ENCODE results near the gene KIAA0586. TPM values are rescaled to one million over a fixed set of nuclear protein-coding genes. Genes with fewer than 3 reads are reported as not detected.
A peak's percentile ranks its signal among the peaks of the same experiment; 100 is the strongest.

KIAA0586 gene
- polyA plus RNA-seq, 1 of the 3 experiments (the other 2 are of a cell fraction), result 7.5 TPM

DNA sequence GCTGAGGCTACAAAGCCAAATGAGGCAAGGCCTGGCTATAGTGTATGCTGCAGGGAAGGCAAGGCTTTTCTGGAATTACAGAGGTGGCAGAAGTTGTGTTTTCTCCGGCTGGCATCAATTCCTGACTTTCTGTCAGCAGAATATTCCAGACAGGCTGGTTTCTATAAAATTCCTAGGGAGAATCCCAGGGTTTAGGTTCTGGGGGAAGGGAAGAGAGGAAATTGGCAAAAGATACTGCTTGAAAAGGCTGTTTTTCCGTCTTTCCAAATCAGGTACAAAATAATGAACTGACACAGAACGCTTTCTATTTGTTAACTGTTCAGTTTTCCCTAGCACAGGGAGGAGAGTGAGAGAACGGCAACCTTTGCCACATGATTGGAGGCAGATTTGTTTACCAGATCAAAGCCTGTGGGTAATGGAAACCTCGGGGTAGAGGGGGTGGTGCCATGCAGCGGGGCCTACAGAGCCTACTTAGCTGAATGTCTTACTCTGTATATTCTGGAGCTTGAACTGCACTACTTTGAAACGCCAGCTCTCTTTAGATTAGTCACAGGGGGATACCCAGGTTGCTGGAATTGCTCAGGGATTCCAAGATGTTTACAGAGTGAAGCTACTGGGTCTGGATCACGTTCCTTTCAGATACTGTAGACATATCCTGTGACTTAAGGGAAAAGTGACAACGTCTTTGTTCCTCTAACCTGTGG, 144.4 kb downstream of the KIAA0586 start:
- H3K9me2 ChIP-seq, result no peaks in the 10 kb centered on the region
- H3F3A ChIP-seq (replicated peaks; ENCODE audit: insufficient read depth), result peaks cover 5% of the 10 kb centered on the region
- CTCF ChIA-PET, result no interaction called here
- H3K4me1 ChIP-seq (ENCODE audit: control insufficient read depth in 1 of 2, insufficient read depth in 2 of 2, low read depth in 1 of 2, low read length in 1 of 2), result no peaks in the 10 kb centered on the region
- peak overlapping the region; percentile 5; the same call in 1 of the 2 replicates for H3K4me2 ChIP-seq
- H2AFZ ChIP-seq (ENCODE audit: low read depth), result peak overlapping the region; percentile 35; the same call in 1 of the 2 replicates
- DNase-seq, result no peak
- WGBS (ENCODE audit: low lambda C conversion rate), result 56% methylated on average over 8 of the region's 9 CpGs
- H3K36me3 ChIP-seq (replicated peaks in 1 of 2; ENCODE audit: control insufficient read depth in 1 of 2, insufficient read depth in 2 of 2, low read length in 1 of 2), result no peaks in the 10 kb centered on the region
- H3K9me3 ChIP-seq, result no peaks in the 10 kb centered on the region
- no peaks in the 10 kb centered on the region for H4K20me1 ChIP-seq (ENCODE audit: insufficient read depth)
- no peak overlapping the region for H3K9ac ChIP-seq
- no peak overlapping the region for H3K4me3 ChIP-seq (ENCODE audit: low read depth in 2 of 2, low read length in 1 of 2)
- POLR2A ChIA-PET, result no interaction called here
- H3K27ac ChIP-seq (ENCODE audit: low read depth in 2 of 2, low read length in 1 of 2), result no peak overlapping the region
- no peaks in the 10 kb centered on the region for H3K79me2 ChIP-seq (ENCODE audit: insufficient read depth)
- TF ChIP-seq MEF2A (IDR thresholded peaks at IDR 0.05; ENCODE audit: borderline replicate concordance, low read depth) (no peak), TCF12 (IDR thresholded peaks at IDR 0.05) (peak; percentile 30; the same call in 1 of the 2 replicates)
- H3K27me3 ChIP-seq (ENCODE audit: insufficient read depth), result no peaks in the 10 kb centered on the region

DNA sequence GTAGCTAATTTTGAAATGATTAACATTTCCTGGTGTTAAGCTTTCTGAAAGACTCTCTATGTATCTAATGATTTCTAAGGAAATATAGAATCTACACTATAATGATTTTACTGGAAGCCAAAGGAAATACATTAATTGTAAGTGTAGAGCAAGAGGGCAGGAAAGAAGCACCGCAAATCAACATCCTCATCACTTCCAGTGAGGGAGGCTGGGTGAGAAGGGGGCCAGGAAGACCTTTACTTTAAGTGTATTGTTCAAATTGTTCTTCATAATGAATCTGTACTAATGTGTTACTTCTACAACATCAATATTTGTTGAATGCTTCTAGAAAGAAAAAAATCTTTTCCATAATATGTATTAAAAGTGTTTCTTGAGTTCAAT, 144.9 kb downstream of the KIAA0586 start:
- no peaks in the 10 kb centered on the region for H3K36me3 ChIP-seq (replicated peaks in 1 of 2; ENCODE audit: control insufficient read depth in 1 of 2, insufficient read depth in 2 of 2, low read length in 1 of 2)
- H3F3A ChIP-seq (replicated peaks; ENCODE audit: insufficient read depth), result peaks cover 5% of the 10 kb centered on the region
- no peaks in the 10 kb centered on the region for H3K9me2 ChIP-seq
- no peaks in the 10 kb centered on the region for H3K4me1 ChIP-seq (ENCODE audit: control insufficient read depth in 1 of 2, insufficient read depth in 2 of 2, low read depth in 1 of 2, low read length in 1 of 2)
- H4K20me1 ChIP-seq (ENCODE audit: insufficient read depth), result no peaks in the 10 kb centered on the region
- no peaks in the 10 kb centered on the region for H3K27me3 ChIP-seq (ENCODE audit: insufficient read depth)
- peak overlapping the region; percentile 35; the same call in 1 of the 2 replicates for H2AFZ ChIP-seq (ENCODE audit: low read depth)
- H3K4me3 ChIP-seq (ENCODE audit: low read depth in 2 of 2, low read length in 1 of 2), result no peak overlapping the region
- peak overlapping the region; percentile 5; the same call in 1 of the 2 replicates for H3K4me2 ChIP-seq
- no peak overlapping the region for H3K9ac ChIP-seq
- CTCF ChIA-PET, result no interaction called here
- no peak for DNase-seq
- TF ChIP-seq GABPA (IDR thresholded peaks at IDR 0.05; ENCODE audit: low read depth) (no peak), FOXJ3 (CRISPR knock-in tag; IDR thresholded peaks at IDR 0.05) (no peak), MXI1 (IDR thresholded peaks at IDR 0.05; ENCODE audit: low read depth, low read length) (no peak), YY1 (IDR thresholded peaks at IDR 0.05; ENCODE audit: low read depth) (no peak), POLR2AphosphoS5 (IDR thresholded peaks at IDR 0.05; ENCODE audit: low read depth, low read length) (no peak), NFIC (IDR thresholded peaks at IDR 0.05; ENCODE audit: borderline replicate concordance) (no peak), RAD21 (IDR thresholded peaks at IDR 0.05; ENCODE audit: low read length) (no peak)
- TF ChIP-seq, protein P1, sequence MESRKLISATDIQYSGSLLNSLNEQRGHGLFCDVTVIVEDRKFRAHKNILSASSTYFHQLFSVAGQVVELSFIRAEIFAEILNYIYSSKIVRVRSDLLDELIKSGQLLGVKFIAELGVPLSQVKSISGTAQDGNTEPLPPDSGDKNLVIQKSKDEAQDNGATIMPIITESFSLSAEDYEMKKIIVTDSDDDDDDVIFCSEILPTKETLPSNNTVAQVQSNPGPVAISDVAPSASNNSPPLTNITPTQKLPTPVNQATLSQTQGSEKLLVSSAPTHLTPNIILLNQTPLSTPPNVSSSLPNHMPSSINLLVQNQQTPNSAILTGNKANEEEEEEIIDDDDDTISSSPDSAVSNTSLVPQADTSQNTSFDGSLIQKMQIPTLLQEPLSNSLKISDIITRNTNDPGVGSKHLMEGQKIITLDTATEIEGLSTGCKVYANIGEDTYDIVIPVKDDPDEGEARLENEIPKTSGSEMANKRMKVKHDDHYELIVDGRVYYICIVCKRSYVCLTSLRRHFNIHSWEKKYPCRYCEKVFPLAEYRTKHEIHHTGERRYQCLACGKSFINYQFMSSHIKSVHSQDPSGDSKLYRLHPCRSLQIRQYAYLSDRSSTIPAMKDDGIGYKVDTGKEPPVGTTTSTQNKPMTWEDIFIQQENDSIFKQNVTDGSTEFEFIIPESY (IDR thresholded peaks at IDR 0.05; ENCODE audit: borderline replicate concordance, low read depth), result no peak
- TF ChIP-seq, protein P2, sequence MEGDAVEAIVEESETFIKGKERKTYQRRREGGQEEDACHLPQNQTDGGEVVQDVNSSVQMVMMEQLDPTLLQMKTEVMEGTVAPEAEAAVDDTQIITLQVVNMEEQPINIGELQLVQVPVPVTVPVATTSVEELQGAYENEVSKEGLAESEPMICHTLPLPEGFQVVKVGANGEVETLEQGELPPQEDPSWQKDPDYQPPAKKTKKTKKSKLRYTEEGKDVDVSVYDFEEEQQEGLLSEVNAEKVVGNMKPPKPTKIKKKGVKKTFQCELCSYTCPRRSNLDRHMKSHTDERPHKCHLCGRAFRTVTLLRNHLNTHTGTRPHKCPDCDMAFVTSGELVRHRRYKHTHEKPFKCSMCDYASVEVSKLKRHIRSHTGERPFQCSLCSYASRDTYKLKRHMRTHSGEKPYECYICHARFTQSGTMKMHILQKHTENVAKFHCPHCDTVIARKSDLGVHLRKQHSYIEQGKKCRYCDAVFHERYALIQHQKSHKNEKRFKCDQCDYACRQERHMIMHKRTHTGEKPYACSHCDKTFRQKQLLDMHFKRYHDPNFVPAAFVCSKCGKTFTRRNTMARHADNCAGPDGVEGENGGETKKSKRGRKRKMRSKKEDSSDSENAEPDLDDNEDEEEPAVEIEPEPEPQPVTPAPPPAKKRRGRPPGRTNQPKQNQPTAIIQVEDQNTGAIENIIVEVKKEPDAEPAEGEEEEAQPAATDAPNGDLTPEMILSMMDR (IDR thresholded peaks at IDR 0.05), result no peak
- no peaks in the 10 kb centered on the region for H3K79me2 ChIP-seq (ENCODE audit: insufficient read depth)
- POLR2A ChIA-PET, result no interaction called here
- no peaks in the 10 kb centered on the region for H3K9me3 ChIP-seq
- no peak overlapping the region for H3K27ac ChIP-seq (ENCODE audit: low read depth in 2 of 2, low read length in 1 of 2)
- 97% methylated on average over 1 of the region's 1 CpG for WGBS (ENCODE audit: low lambda C conversion rate)
